Mucosa of rectum (tissue), 2 donors: ENCODE data around the gene CALML6.
"Not testable (repeated sequence)": the region's sequence is repeated elsewhere in the genome, so short reads cannot be mapped to it uniquely, and the experiment has no call there.

Experiments
- H3K27ac ChIP-seq, 2 donors: one replicate each; pipeline ENCODE4 v1.7.0; 2013; ENCODE audit warnings: inconsistent platforms in 2 of 2, low read depth in 2 of 2, low read length in 2 of 2
- H3K27me3 ChIP-seq, 2 donors: one replicate each; pipeline ENCODE4 v1.7.0; 2013; ENCODE audit warnings: low read length in 2 of 2; ENCODE audit not compliant: control insufficient read depth in 2 of 2, insufficient read depth in 2 of 2
- H3K36me3 ChIP-seq, 2 donors: one replicate each; pipeline ENCODE4 v1.7.0; 2013; ENCODE audit warnings: low read length in 2 of 2; ENCODE audit not compliant: control insufficient read depth in 2 of 2, insufficient read depth in 2 of 2
- H3K4me1 ChIP-seq, 2 donors: one replicate each; pipeline ENCODE4 v1.7.0; 2013; ENCODE audit warnings: low read length in 2 of 2, mild to moderate bottlenecking in 1 of 2; ENCODE audit not compliant: control insufficient read depth in 2 of 2, insufficient read depth in 2 of 2
- H3K4me3 ChIP-seq, 2 donors: one replicate each; pipeline ENCODE4 v1.7.0; 2013; ENCODE audit warnings: low read length in 2 of 2
- H3K9ac ChIP-seq, 2 donors: one replicate each; pipeline ENCODE4 v1.7.0; 2013; ENCODE audit warnings: low read length in 2 of 2, low read depth in 1 of 2, mild to moderate bottlenecking in 1 of 2
- H3K9me3 ChIP-seq, 2 donors: one replicate each; pipeline ENCODE4 v1.7.0; 2013; ENCODE audit warnings: low read length in 2 of 2; ENCODE audit not compliant: control insufficient read depth in 2 of 2
- donor health status: healthy.
- donor health status: Normal muscosa, but diverticular disease.

The CALML6 gene

GRCh38 chr1:1880617-1881312, 34.3 kb upstream of the CALML6 start:
- Histone ChIP-seq H3K9ac (peak overlapping the region; percentile 38), H3K27ac (peak overlapping the region; percentile 77 to 78), H3K9me3 (no peaks in the 10 kb centered on the region), H3K27me3 (no peaks in the 10 kb centered on the region), H3K4me3 (peak overlapping the region; percentile 14 to 22), H3K4me1 (peaks cover 19 to 24% of the 10 kb centered on the region in 2 donors), H3K36me3 (peaks cover 8 to 18% of the 10 kb centered on the region in 2 donors)

GRCh38 chr1:1881727-1882126, 33.3 kb upstream of the CALML6 start:
- Histone ChIP-seq H3K4me3 (peak overlapping the region; percentile 26 to 31), H3K27ac (peak overlapping the region; percentile 77 to 78), H3K9me3 (no peaks in the 10 kb centered on the region), H3K36me3 (peaks cover under 1 to 9% of the 10 kb centered on the region in 2 donors), H3K4me1 (peaks cover 19 to 24% of the 10 kb centered on the region in 2 donors), H3K9ac (peak overlapping the region in 1 of 2 donors; percentile 38), H3K27me3 (no peaks in the 10 kb centered on the region)

GRCh38 chr1:1883092-1883873, 31.8 kb upstream of the CALML6 start:
- H3K27ac ChIP-seq: no peak overlapping the region
- H3K9ac ChIP-seq: no peak overlapping the region
- no peaks in the 10 kb centered on the region for H3K27me3 ChIP-seq
- H3K4me3 ChIP-seq: no peak overlapping the region
- H3K9me3 ChIP-seq: no peaks in the 10 kb centered on the region
- H3K36me3 ChIP-seq: peaks cover 0 to 5% of the 10 kb centered on the region in 2 donors
- H3K4me1 ChIP-seq: peaks cover 24 to 28% of the 10 kb centered on the region in 2 donors

DNA sequence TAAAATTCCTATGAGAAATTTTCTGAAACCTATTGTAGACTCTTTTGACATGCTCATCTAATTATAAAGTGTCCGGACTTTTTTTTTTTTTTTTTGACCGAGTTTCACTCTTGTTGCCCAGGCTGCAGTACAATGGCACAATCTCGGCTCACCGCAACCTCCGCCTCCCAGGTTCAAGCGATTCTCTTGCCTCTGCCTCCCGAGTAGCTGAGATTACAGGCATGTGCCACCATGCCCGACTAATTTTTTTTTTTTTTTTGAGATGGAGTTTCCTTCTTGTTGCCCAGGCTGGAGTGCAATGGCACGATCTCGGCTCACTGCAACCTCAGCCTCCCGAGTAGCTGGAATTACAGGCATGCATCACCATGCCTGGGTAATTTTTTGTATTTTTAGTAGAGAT, 31.2 kb upstream of the CALML6 start:
- H3K27me3 ChIP-seq, H3K27ac ChIP-seq, H3K36me3 ChIP-seq, H3K9me3 ChIP-seq, H3K4me3 ChIP-seq, H3K9ac ChIP-seq: not testable (repeated sequence)
- H3K4me1 ChIP-seq: peaks cover 29 to 33% of the 10 kb centered on the region in 2 donors

GRCh38 chr1:1889090-1889750, 25.8 kb upstream of the CALML6 start:
- H3K4me1 ChIP-seq: peaks cover 36 to 37% of the 10 kb centered on the region in 2 donors
- H3K36me3 ChIP-seq: no peaks in the 10 kb centered on the region
- H3K4me3 ChIP-seq: peak overlapping the region; percentile 71 to 76
- peak overlapping the region in 1 of 2 donors; percentile 87 for H3K27ac ChIP-seq
- peak overlapping the region; percentile 60 to 81 for H3K9ac ChIP-seq
- H3K9me3 ChIP-seq: no peaks in the 10 kb centered on the region
- H3K27me3 ChIP-seq: no peaks in the 10 kb centered on the region

DNA sequence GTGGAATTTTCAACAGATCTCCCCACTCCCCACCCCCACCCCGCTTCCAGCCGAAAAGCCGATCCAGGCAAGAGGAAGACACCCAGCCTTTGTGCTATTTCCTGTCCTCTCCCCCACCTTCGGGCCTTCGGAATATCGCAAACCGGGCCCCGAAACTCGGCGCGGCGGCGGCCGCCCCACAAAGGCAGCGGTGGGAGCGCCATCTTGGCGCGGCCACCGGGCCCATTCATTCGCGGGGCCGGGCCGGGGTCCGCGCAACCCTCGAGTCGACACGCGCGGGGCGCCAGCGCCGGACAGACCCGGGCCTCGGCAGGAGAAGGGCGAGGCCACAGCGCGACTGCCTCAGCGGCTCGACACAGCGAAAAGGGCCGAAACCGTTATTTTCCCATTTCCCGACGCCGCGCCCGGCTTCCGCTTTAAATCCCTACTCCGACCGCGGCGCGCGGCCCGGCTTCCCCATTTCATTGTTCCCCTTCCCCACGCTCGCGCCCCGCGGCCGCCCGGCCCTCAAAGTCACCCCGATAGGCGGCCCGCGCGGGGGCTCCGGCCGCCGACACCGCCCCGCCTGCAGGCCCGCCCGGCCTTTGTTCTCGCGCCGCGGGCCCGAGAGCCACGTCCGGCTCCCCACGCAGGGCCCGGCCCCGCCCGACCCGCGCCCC, 25.1 kb upstream of the CALML6 start:
- H3K9me3 ChIP-seq: no peaks in the 10 kb centered on the region
- H3K4me3 ChIP-seq: peak overlapping the region; percentile 71 to 76
- peak overlapping the region; percentile 87 to 90 for H3K27ac ChIP-seq
- peak overlapping the region; percentile 60 to 81 for H3K9ac ChIP-seq
- peaks cover 43 to 44% of the 10 kb centered on the region in 2 donors for H3K4me1 ChIP-seq
- no peaks in the 10 kb centered on the region for H3K36me3 ChIP-seq
- H3K27me3 ChIP-seq: no peaks in the 10 kb centered on the region

DNA sequence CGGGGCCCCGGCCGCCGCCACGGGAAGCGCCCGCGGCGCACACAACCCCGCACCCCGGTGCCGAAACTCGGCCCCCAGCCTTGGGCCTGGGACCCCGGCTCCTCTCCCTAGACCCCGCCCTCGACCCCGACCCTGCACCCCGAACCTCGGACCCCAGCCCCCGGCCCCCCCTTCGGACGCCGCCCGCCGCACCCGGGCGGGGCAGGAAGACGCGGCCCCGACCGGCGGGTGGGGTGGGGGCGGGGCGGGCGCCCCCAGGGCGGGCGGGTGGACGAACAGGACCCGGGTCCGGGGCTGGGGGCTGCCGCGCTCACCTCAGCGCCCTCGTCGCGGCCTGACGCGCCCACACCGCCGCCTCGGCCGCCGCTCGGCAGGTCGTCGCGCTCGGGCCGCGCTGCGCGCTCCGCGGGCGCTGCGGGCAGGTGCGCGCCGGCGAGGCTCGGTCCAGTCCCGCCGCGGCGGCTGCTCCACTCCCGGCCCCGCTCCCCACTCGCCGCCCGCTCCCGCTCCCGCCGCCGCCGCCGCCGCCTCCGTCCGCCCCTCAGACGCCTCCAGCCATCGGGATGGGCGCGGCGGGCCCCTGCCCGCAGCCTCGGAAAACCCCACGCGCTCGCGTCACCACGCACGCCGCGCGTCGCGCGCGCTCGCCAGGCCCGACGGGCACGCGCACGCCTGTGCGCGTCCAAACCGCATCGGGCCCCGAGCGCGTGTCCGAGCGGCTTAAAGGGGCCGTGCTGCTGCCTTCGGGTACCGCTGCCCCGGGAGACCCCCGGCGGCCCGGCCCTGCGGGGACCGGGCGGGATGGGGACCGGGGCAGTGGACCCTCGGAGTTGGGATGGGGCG, 24.3 kb upstream of the CALML6 start, which contains the start of gene GNB1:
Gene GNB1 (minus strand): TSS at position 582 of the 843 bp plus-strand sequence. CDS start 65,634 bp downstream, outside the sequence.
- H3K4me1 ChIP-seq: peaks cover 50 to 52% of the 10 kb centered on the region in 2 donors
- peaks cover 0 to 2% of the 10 kb centered on the region in 2 donors for H3K27me3 ChIP-seq
- peak within 1 kb of the TSS; percentile 79 to 85 for H3K4me3 ChIP-seq
- H3K9ac ChIP-seq: peak within 1 kb of the TSS; percentile 81 to 94
- H3K9me3 ChIP-seq: no peaks in the 10 kb centered on the region
- H3K27ac ChIP-seq: peak within 1 kb of the TSS; percentile 88 to 94
- H3K36me3 ChIP-seq: no peaks in the 10 kb centered on the region

GRCh38 chr1:1891349-1892078, 23.5 kb upstream of the CALML6 start:
- Histone ChIP-seq H3K9ac (peak overlapping the region; percentile 73 to 94), H3K4me1 (peaks cover 55% of the 10 kb centered on the region in 2 donors), H3K27ac (peak overlapping the region; percentile 88 to 94), H3K27me3 (peaks cover 0 to 2% of the 10 kb centered on the region in 2 donors), H3K36me3 (no peaks in the 10 kb centered on the region), H3K9me3 (no peaks in the 10 kb centered on the region), H3K4me3 (peak overlapping the region; percentile 79 to 85)
